ENCODE results near the gene CYP17A1.
"Not testable (repeated sequence)": the region's sequence is repeated elsewhere in the genome, so short reads cannot be mapped to it uniquely, and the experiment has no call there.

The CYP17A1 gene

GRCh38 chr10:102826148-102826796 lies 10.9 kb downstream of the CYP17A1 start:
- Histone ChIP-seq H3K27me3 (ENCODE audit: low read depth) (no peaks in the 10 kb centered on the region), H3K9me3 (no peaks in the 10 kb centered on the region), H3K36me3 (replicated peaks) (no peaks in the 10 kb centered on the region), H3K4me1 (no peaks in the 10 kb centered on the region), H3K4me3 (no peak overlapping the region)
- in situ Hi-C loops (cut with MboI; ENCODE audit: low sequenced_read_pairs): no loop called here
- DNase-seq (ENCODE audit: low spot score in 2 of 2): no peak

- H3K9me3 ChIP-seq: no peaks in the 10 kb centered on the region
- in situ Hi-C loops (cut with MboI; ENCODE audit: low sequenced_read_pairs): no loop called here
- H3K4me3 ChIP-seq: no peak overlapping the region
- no peaks in the 10 kb centered on the region for H3K4me1 ChIP-seq
- H3K27me3 ChIP-seq (ENCODE audit: low read depth): no peaks in the 10 kb centered on the region
- DNase-seq (ENCODE audit: low spot score in 2 of 2): no peak
- H3K36me3 ChIP-seq (replicated peaks): no peaks in the 10 kb centered on the region
Observed at GRCh38 chr10:102824664-102825063, 12.5 kb downstream of the CYP17A1 start.

- H3K9me3 ChIP-seq: no peaks in the 10 kb centered on the region
- H3K4me1 ChIP-seq: no peaks in the 10 kb centered on the region
- no peak overlapping the region for H3K4me3 ChIP-seq
- no peak for DNase-seq (ENCODE audit: low spot score in 2 of 2)
- in situ Hi-C loops (cut with MboI; ENCODE audit: low sequenced_read_pairs): no loop called here
- no peaks in the 10 kb centered on the region for H3K27me3 ChIP-seq (ENCODE audit: low read depth)
- H3K36me3 ChIP-seq (replicated peaks): no peaks in the 10 kb centered on the region
Observed at GRCh38 chr10:102822222-102822621, 15.0 kb downstream of the CYP17A1 start.

GRCh38 chr10:102820008-102820407 lies 17.2 kb downstream of the CYP17A1 start:
- in situ Hi-C loops (cut with MboI; ENCODE audit: low sequenced_read_pairs); DNase-seq (ENCODE audit: low spot score in 2 of 2); H3K4me3 ChIP-seq; H3K27me3 ChIP-seq (ENCODE audit: low read depth); H3K36me3 ChIP-seq (replicated peaks); H3K4me1 ChIP-seq; H3K9me3 ChIP-seq: not testable (repeated sequence)

- no peak for DNase-seq (ENCODE audit: low spot score in 2 of 2)
- no peaks in the 10 kb centered on the region for H3K9me3 ChIP-seq
- in situ Hi-C loops (cut with MboI; ENCODE audit: low sequenced_read_pairs): no loop called here
- no peaks in the 10 kb centered on the region for H3K27me3 ChIP-seq (ENCODE audit: low read depth)
- H3K4me3 ChIP-seq: no peak overlapping the region
- 0 out of 2 replicates have a peak, but pooled peaks cover under 1% of the 10 kb centered on the region for H3K36me3 ChIP-seq (replicated peaks)
- no peaks in the 10 kb centered on the region for H3K4me1 ChIP-seq
Observed at GRCh38 chr10:102819054-102819453, 18.2 kb downstream of the CYP17A1 start.

GRCh38 chr10:102817175-102817574 lies 20.0 kb downstream of the CYP17A1 start:
- no peak for DNase-seq (ENCODE audit: low spot score in 2 of 2)
- H3K9me3 ChIP-seq: no peaks in the 10 kb centered on the region
- in situ Hi-C loops (cut with MboI; ENCODE audit: low sequenced_read_pairs): no loop called here
- no peaks in the 10 kb centered on the region for H3K4me1 ChIP-seq
- no peaks in the 10 kb centered on the region for H3K27me3 ChIP-seq (ENCODE audit: low read depth)
- H3K4me3 ChIP-seq: no peak overlapping the region
- H3K36me3 ChIP-seq (replicated peaks): peaks cover 12% of the 10 kb centered on the region

GRCh38 chr10:102815790-102816549 lies 21.2 kb downstream of the CYP17A1 start:
- DNase-seq (ENCODE audit: low spot score in 2 of 2): no peak
- H3K4me3 ChIP-seq: no peak overlapping the region
- H3K4me1 ChIP-seq: no peaks in the 10 kb centered on the region
- no peaks in the 10 kb centered on the region for H3K9me3 ChIP-seq
- H3K36me3 ChIP-seq (replicated peaks): peaks cover 12% of the 10 kb centered on the region
- in situ Hi-C loops (cut with MboI; ENCODE audit: low sequenced_read_pairs): no loop called here
- H3K27me3 ChIP-seq (ENCODE audit: low read depth): no peaks in the 10 kb centered on the region

GRCh38 chr10:102814873-102815661 lies 22.1 kb downstream of the CYP17A1 start:
- H3K27me3 ChIP-seq (ENCODE audit: low read depth): no peaks in the 10 kb centered on the region
- in situ Hi-C loops (cut with MboI; ENCODE audit: low sequenced_read_pairs): no loop called here
- H3K4me1 ChIP-seq: no peaks in the 10 kb centered on the region
- H3K4me3 ChIP-seq: no peak overlapping the region
- no peaks in the 10 kb centered on the region for H3K9me3 ChIP-seq
- H3K36me3 ChIP-seq (replicated peaks): peaks cover 12% of the 10 kb centered on the region
- DNase-seq (ENCODE audit: low spot score in 2 of 2): no peak

GRCh38 chr10:102814453-102814871 lies 22.8 kb downstream of the CYP17A1 start:
- Histone ChIP-seq H3K9me3 (no peaks in the 10 kb centered on the region), H3K27me3 (ENCODE audit: low read depth) (no peaks in the 10 kb centered on the region), H3K4me1 (no peaks in the 10 kb centered on the region), H3K4me3 (no peak overlapping the region), H3K36me3 (replicated peaks) (peaks cover 12% of the 10 kb centered on the region)
- in situ Hi-C loops (cut with MboI; ENCODE audit: low sequenced_read_pairs): no loop called here
- DNase-seq (ENCODE audit: low spot score in 2 of 2): no peak

- Histone ChIP-seq H3K27me3 (ENCODE audit: low read depth) (no peaks in the 10 kb centered on the region), H3K4me1 (no peaks in the 10 kb centered on the region), H3K4me3 (no peak overlapping the region), H3K36me3 (replicated peaks) (peaks cover 12% of the 10 kb centered on the region), H3K9me3 (no peaks in the 10 kb centered on the region)
- in situ Hi-C loops (cut with MboI; ENCODE audit: low sequenced_read_pairs): no loop called here
- no peak for DNase-seq (ENCODE audit: low spot score in 2 of 2)
Observed at GRCh38 chr10:102813734-102814452, 23.3 kb downstream of the CYP17A1 start.

- Histone ChIP-seq H3K9me3 (no peaks in the 10 kb centered on the region), H3K36me3 (replicated peaks) (peaks cover 12% of the 10 kb centered on the region), H3K4me3 (no peak overlapping the region), H3K4me1 (no peaks in the 10 kb centered on the region), H3K27me3 (ENCODE audit: low read depth) (no peaks in the 10 kb centered on the region)
- in situ Hi-C loops (cut with MboI; ENCODE audit: low sequenced_read_pairs): no loop called here
- no peak for DNase-seq (ENCODE audit: low spot score in 2 of 2)
Observed at GRCh38 chr10:102813017-102813541, 24.1 kb downstream of the CYP17A1 start.

- Histone ChIP-seq H3K36me3 (replicated peaks) (peaks cover 12% of the 10 kb centered on the region), H3K4me3 (no peak overlapping the region)
- in situ Hi-C loops (cut with MboI; ENCODE audit: low sequenced_read_pairs): no loop called here
Observed at GRCh38 chr10:102812231-102812876, 24.9 kb downstream of the CYP17A1 start.

GRCh38 chr10:102811346-102811745 lies 25.9 kb downstream of the CYP17A1 start:
- H3K36me3 ChIP-seq (replicated peaks): peaks cover 12% of the 10 kb centered on the region
- DNase-seq (ENCODE audit: low spot score in 2 of 2): no peak
- H3K9me3 ChIP-seq: no peaks in the 10 kb centered on the region
- H3K27me3 ChIP-seq (ENCODE audit: low read depth): no peaks in the 10 kb centered on the region
- in situ Hi-C loops (cut with MboI; ENCODE audit: low sequenced_read_pairs): no loop called here
- H3K4me1 ChIP-seq: no peaks in the 10 kb centered on the region
- no peak overlapping the region for H3K4me3 ChIP-seq

More at GRCh38 chr10:102812231-102812876, 24.9 kb downstream of the CYP17A1 start:
- no peak for DNase-seq (ENCODE audit: low spot score in 2 of 2)
- Histone ChIP-seq H3K27me3 (ENCODE audit: low read depth) (no peaks in the 10 kb centered on the region), H3K9me3 (no peaks in the 10 kb centered on the region), H3K4me1 (no peaks in the 10 kb centered on the region)

All from HAP-1 (cell line).